HCT116 (cell line): Measurements from ENCODE around the gene SMYD3. TPM values are rescaled to one million over a fixed set of nuclear protein-coding genes. Genes with fewer than 3 reads are reported as not detected.

Experiments
- ATAC-seq: fragments of 200-7000 bp; cut with Tn5 transposase; 2 replicates; pipeline ENCODE4 v1.9.1; 2020; ENCODE audit warnings: mild to moderate bottlenecking, moderate library complexity
- BruUV-seq: library from RNA; stranded (reverse); fragments of 400-500 nt; replicated peaks from 2 replicates; lab custom pipeline; 2021; lab: Mats Ljungman, UMichigan
- CTCF ChIA-PET: fragments of 300-600 bp; sonication (Branson Sonifier 250); formaldehyde crosslinking; loops from one replicate; lab custom pipeline; 2021; ENCODE audit warnings: antibody characterized with exemption; lab: Charles Lee
- POLR2A ChIA-PET: fragments of 300-600, 350-600 bp; sonication (Branson Sonifier 250); formaldehyde crosslinking; loops from one replicate; lab custom pipeline; 2021; ENCODE audit warnings: antibody characterized with exemption; lab: Charles Lee
- RAD21 ChIA-PET, 2 experiments: fragments of 300-600 bp; sonication (Branson Sonifier 250); formaldehyde crosslinking; loops; one replicate each; lab custom pipeline; 2023; ENCODE audit warnings: low total read pairs in 2 of 2; ENCODE audit not compliant: uncharacterized antibody in 2 of 2, unreplicated experiment in 2 of 2, low non-redundant PET in 1 of 2; lab: Charles Lee
- DNase-seq: peaks from one replicate; pipeline ENCODE4 v3.0.0-alpha.2; 2010; ENCODE audit warnings: low read depth, low spot score
- H2AFZ ChIP-seq: fragments of 200-600 bp; shearing (Covaris generic), sonication (generic); 2 replicates; pipeline ENCODE4 v1.6.1; 2017; ENCODE audit warnings: low read depth, mixed run types, mixed read lengths, antibody characterized with exemption, low read length; ENCODE audit not compliant: poor library complexity, severe bottlenecking
- H3K27ac ChIP-seq: 2 replicates; pipeline ENCODE4 v1.5.1; 2012; ENCODE audit warnings: low read depth, low read length
- H3K27me3 ChIP-seq: fragments of 200-600 bp; sonication (generic); 2 replicates; pipeline ENCODE4 v1.6.1; 2016; ENCODE audit warnings: mixed run types, low read length, mixed read lengths; ENCODE audit not compliant: insufficient read depth
- H3K36me3 ChIP-seq, 2 experiments: fragments of 200-500 bp in 1 of 2; fragments of 200-600 bp in 1 of 2; sonication (Bioruptor generic) in 1 of 2; sonication (generic) in 1 of 2; 2 replicates each; pipeline versions ENCODE4 v1.5.1 to v1.6.1; 2014 to 2016; ENCODE audit warnings: low read length in 2 of 2, inconsistent platforms in 1 of 2, mixed read lengths in 1 of 2, mixed run types in 1 of 2; ENCODE audit not compliant: insufficient read depth in 2 of 2, control insufficient read depth in 1 of 2
- H3K4me1 ChIP-seq, 2 experiments: fragments of 200-600 bp in 1 of 2; sonication (generic) in 1 of 2; 2 replicates each; pipeline versions ENCODE4 v1.5.1 to v1.6.1; 2012 to 2017; ENCODE audit warnings: low read length in 2 of 2, inconsistent platforms in 1 of 2, mild to moderate bottlenecking in 1 of 2, mixed read lengths in 1 of 2, mixed run types in 1 of 2, moderate library complexity in 1 of 2; ENCODE audit not compliant: insufficient read depth in 2 of 2, control insufficient read depth in 1 of 2
- H3K4me2 ChIP-seq: fragments of 200-600 bp; sonication (generic); 2 replicates; pipeline ENCODE4 v1.6.1; 2017; ENCODE audit warnings: mixed run types, low read length, mixed read lengths
- H3K4me3 ChIP-seq, 2 experiments: fragments of 200-600 bp in 1 of 2; sonication (generic) in 1 of 2; replicated peaks in 1 of 2; 2 replicates each; pipeline ENCODE4 v1.5.1; 2011 to 2016; ENCODE audit warnings: low read length in 2 of 2, control low read depth in 1 of 2, low read depth in 1 of 2, mild to moderate bottlenecking in 1 of 2, mixed read lengths in 1 of 2, mixed run types in 1 of 2
- H3K79me2 ChIP-seq: fragments of 200-600 bp; sonication (generic); 2 replicates; pipeline ENCODE4 v1.6.1; 2017; ENCODE audit warnings: mild to moderate bottlenecking, mixed run types, low read length, moderate library complexity, mixed read lengths; ENCODE audit not compliant: insufficient read depth
- H3K9ac ChIP-seq: fragments of 200-600 bp; sonication (generic); 2 replicates; pipeline ENCODE4 v1.6.1; 2016; ENCODE audit warnings: low read length, mixed read lengths
- H3K9me2 ChIP-seq: fragments of 200-600 bp; sonication (generic), shearing (Covaris generic); 2 replicates; pipeline ENCODE4 v1.6.1; 2017; ENCODE audit warnings: mixed run types, mild to moderate bottlenecking, moderate library complexity; ENCODE audit not compliant: insufficient read depth
- H3K9me3 ChIP-seq, 2 experiments: fragments of 200-500 bp in 1 of 2; fragments of 200-600 bp in 1 of 2; sonication (Bioruptor generic) in 1 of 2; sonication (generic) in 1 of 2; 2 replicates each; pipeline ENCODE4 v1.6.1; 2014 to 2017; ENCODE audit warnings: low read length in 2 of 2, mixed read lengths in 2 of 2, inconsistent platforms in 1 of 2, low read depth in 1 of 2, mild to moderate bottlenecking in 1 of 2, mixed run types in 1 of 2, moderate library complexity in 1 of 2; ENCODE audit not compliant: control insufficient read depth in 1 of 2, insufficient read depth in 1 of 2
- H4K20me1 ChIP-seq: fragments of 200-600 bp; sonication (generic), shearing (Covaris generic); 2 replicates; pipeline ENCODE4 v1.6.1; 2017; ENCODE audit warnings: mixed run types, mild to moderate bottlenecking, moderate library complexity; ENCODE audit not compliant: insufficient read depth
- CBX3 ChIP-seq: IDR thresholded peaks from 2 replicates; pipeline ENCODE4 v1.6.1; 2012; ENCODE audit warnings: low read depth
- CEBPB ChIP-seq: IDR thresholded peaks from 2 replicates; pipeline ENCODE4 v1.6.1; 2012; ENCODE audit warnings: low read depth
- EGR1 ChIP-seq: IDR thresholded peaks from 2 replicates; pipeline ENCODE4 v1.6.1; 2012; ENCODE audit warnings: low read depth
- ELF1 ChIP-seq: IDR thresholded peaks from 2 replicates; pipeline ENCODE4 v1.6.1; 2012; ENCODE audit warnings: low read depth, borderline replicate concordance
- EZH2 ChIP-seq: fragments of 200-600 bp; sonication (generic); IDR thresholded peaks from 2 replicates; pipeline ENCODE4 v1.6.1; 2017; ENCODE audit warnings: antibody characterized with exemption, mixed run types
- EZH2phosphoT487 ChIP-seq: fragments of 200-600 bp; IDR thresholded peaks from 2 replicates; pipeline ENCODE4 v1.6.1; 2018; ENCODE audit warnings: antibody characterized with exemption, borderline replicate concordance
- FOSL1 ChIP-seq: IDR thresholded peaks from 2 replicates; pipeline ENCODE4 v1.6.1; 2012; ENCODE audit warnings: low read depth
- JUND ChIP-seq: IDR thresholded peaks from 2 replicates; pipeline ENCODE4 v1.6.1; 2012
- POLR2AphosphoS5 ChIP-seq: IDR thresholded peaks from 2 replicates; pipeline ENCODE4 v1.6.1; 2011; ENCODE audit warnings: mild to moderate bottlenecking, low read depth, low read length, moderate library complexity
- RAD21 ChIP-seq: IDR thresholded peaks from 2 replicates; pipeline ENCODE4 v1.6.1; 2012; ENCODE audit warnings: low read depth, mild to moderate bottlenecking
- SIN3A ChIP-seq: IDR thresholded peaks from 2 replicates; pipeline ENCODE4 v1.6.1; 2012; ENCODE audit warnings: low read depth
- SP1 ChIP-seq: IDR thresholded peaks from 2 replicates; pipeline ENCODE4 v1.6.1; 2012; ENCODE audit warnings: low read depth
- SRF ChIP-seq: IDR thresholded peaks from 2 replicates; pipeline ENCODE4 v1.6.1; 2012; ENCODE audit warnings: low read depth
- YY1 ChIP-seq: IDR thresholded peaks from 2 replicates; pipeline ENCODE4 v1.6.1; 2011; ENCODE audit warnings: low read length, low read depth, moderate library complexity, mild to moderate bottlenecking; ENCODE audit not compliant: insufficient replicate concordance; ENCODE audit errors: extremely low read depth
- ZFX ChIP-seq: fragments of 450-650 bp; IDR thresholded peaks from 2 replicates; pipeline ENCODE4 v1.6.1; 2017
- ZNF274 ChIP-seq: fragments of 200-500 bp; sonication (Bioruptor generic); IDR thresholded peaks from 2 replicates; pipeline ENCODE4 v1.6.1; 2014; ENCODE audit warnings: mild to moderate bottlenecking, low read depth, low read length, inconsistent platforms
- intact Hi-C: fragments of 100-400 bp; cut with micrococcal nuclease; formaldehyde crosslinking; loops from 2 replicates; pipeline ENCODE4 v1.10.0; 2022
- total RNA-seq: library from RNA; stranded (reverse); gene quantifications from one replicate; pipeline ENCODE4 v1.2.1, GENCODE V29; 2021; ENCODE audit not compliant: unreplicated experiment
- TF ChIP-seq, protein P1 (sequence below), 3 experiments: fragments of 200-600 bp in 1 of 3; sonication (generic) in 1 of 3; IDR thresholded peaks in 2 of 3; conservative IDR thresholded peaks in 1 of 3; 2 replicates each; pipeline ENCODE4 v1.5.1; 2012 to 2017; ENCODE audit warnings: low read depth in 2 of 3, low read length in 2 of 3, antibody characterized with exemption in 1 of 3, borderline replicate concordance in 1 of 3, control low read depth in 1 of 3, mild to moderate bottlenecking in 1 of 3, mixed read lengths in 1 of 3, mixed run types in 1 of 3, moderate library complexity in 1 of 3; ENCODE audit not compliant: insufficient read depth in 1 of 3
- TF ChIP-seq, protein P2 (sequence below): IDR thresholded peaks from 2 replicates; pipeline ENCODE4 v1.6.1; 2012; ENCODE audit warnings: low read depth
- TF ChIP-seq, protein P3 (sequence below): IDR thresholded peaks from 2 replicates; pipeline ENCODE4 v1.6.1; 2012
- TF ChIP-seq, protein P4 (sequence below): IDR thresholded peaks from 2 replicates; pipeline ENCODE4 v1.6.1; 2012

SMYD3 gene
- total RNA-seq, 1 experiment from 2014 or later: 33.6 TPM

DNA sequence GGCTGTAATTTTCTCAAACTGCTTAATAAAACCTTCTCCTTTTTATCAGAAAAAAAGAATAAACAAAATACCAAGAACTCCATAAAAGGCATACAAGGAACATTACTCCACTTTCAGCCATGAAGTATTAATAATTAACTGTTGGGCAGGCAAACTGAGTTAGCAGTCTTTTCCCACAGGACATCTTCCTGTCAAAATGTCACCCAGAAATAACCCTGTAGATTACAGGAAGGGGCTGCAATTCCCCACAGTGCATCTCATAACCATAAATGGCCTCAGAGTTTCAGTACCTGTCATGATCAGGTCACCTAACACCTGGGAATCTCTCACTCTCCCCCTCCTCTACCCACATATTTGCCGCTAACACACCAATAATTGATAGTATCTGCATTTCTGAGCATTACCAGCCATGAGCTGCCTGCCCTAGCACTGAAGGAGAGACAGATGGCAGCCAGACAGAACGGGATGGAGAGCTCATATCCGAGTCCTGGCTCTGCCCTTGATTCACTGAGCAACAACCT lies 475.0 kb downstream of the SMYD3 start:
- Histone ChIP-seq H3K4me3 (no peak overlapping the region), H3K79me2 (no peaks in the 10 kb centered on the region), H3K4me1 (no peaks in the 10 kb centered on the region), H3K36me3 (no peaks in the 10 kb centered on the region), H3K27me3 (no peaks in the 10 kb centered on the region), H3K9ac (no peak overlapping the region), H4K20me1 (no peaks in the 10 kb centered on the region), H2AFZ (no peak overlapping the region), H3K4me2 (no peak overlapping the region), H3K27ac (no peak overlapping the region), H3K9me3 (no peaks in the 10 kb centered on the region)
- BruUV-seq: no TSS peak
- no peak for DNase-seq
- CTCF ChIA-PET: no interaction called here
- POLR2A ChIA-PET: no interaction called here
- RAD21 ChIA-PET: no interaction called here
- no peak for ATAC-seq
- TF ChIP-seq, protein P1, sequence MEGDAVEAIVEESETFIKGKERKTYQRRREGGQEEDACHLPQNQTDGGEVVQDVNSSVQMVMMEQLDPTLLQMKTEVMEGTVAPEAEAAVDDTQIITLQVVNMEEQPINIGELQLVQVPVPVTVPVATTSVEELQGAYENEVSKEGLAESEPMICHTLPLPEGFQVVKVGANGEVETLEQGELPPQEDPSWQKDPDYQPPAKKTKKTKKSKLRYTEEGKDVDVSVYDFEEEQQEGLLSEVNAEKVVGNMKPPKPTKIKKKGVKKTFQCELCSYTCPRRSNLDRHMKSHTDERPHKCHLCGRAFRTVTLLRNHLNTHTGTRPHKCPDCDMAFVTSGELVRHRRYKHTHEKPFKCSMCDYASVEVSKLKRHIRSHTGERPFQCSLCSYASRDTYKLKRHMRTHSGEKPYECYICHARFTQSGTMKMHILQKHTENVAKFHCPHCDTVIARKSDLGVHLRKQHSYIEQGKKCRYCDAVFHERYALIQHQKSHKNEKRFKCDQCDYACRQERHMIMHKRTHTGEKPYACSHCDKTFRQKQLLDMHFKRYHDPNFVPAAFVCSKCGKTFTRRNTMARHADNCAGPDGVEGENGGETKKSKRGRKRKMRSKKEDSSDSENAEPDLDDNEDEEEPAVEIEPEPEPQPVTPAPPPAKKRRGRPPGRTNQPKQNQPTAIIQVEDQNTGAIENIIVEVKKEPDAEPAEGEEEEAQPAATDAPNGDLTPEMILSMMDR (IDR thresholded peaks at IDR 0.05 in 2 of 3, conservative IDR thresholded peaks at IDR 0.05 in 1 of 3; ENCODE audit: borderline replicate concordance in 1 of 3, insufficient read depth in 1 of 3, low read depth in 2 of 3, low read length in 2 of 3): no peak
- no peak for TF ChIP-seq EZH2
- no peak for TF ChIP-seq RAD21
- no peak for TF ChIP-seq ELF1
- TF ChIP-seq ZNF274: no peak
- TF ChIP-seq CBX3: no peak
- TF ChIP-seq YY1: no peak
- TF ChIP-seq JUND: no peak
- TF ChIP-seq ZFX: no peak
- TF ChIP-seq, protein P2, sequence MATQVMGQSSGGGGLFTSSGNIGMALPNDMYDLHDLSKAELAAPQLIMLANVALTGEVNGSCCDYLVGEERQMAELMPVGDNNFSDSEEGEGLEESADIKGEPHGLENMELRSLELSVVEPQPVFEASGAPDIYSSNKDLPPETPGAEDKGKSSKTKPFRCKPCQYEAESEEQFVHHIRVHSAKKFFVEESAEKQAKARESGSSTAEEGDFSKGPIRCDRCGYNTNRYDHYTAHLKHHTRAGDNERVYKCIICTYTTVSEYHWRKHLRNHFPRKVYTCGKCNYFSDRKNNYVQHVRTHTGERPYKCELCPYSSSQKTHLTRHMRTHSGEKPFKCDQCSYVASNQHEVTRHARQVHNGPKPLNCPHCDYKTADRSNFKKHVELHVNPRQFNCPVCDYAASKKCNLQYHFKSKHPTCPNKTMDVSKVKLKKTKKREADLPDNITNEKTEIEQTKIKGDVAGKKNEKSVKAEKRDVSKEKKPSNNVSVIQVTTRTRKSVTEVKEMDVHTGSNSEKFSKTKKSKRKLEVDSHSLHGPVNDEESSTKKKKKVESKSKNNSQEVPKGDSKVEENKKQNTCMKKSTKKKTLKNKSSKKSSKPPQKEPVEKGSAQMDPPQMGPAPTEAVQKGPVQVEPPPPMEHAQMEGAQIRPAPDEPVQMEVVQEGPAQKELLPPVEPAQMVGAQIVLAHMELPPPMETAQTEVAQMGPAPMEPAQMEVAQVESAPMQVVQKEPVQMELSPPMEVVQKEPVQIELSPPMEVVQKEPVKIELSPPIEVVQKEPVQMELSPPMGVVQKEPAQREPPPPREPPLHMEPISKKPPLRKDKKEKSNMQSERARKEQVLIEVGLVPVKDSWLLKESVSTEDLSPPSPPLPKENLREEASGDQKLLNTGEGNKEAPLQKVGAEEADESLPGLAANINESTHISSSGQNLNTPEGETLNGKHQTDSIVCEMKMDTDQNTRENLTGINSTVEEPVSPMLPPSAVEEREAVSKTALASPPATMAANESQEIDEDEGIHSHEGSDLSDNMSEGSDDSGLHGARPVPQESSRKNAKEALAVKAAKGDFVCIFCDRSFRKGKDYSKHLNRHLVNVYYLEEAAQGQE: no peak
- TF ChIP-seq SP1: no peak
- TF ChIP-seq SIN3A: no peak
- TF ChIP-seq EGR1: no peak
- TF ChIP-seq SRF: no peak
- TF ChIP-seq, protein P3, sequence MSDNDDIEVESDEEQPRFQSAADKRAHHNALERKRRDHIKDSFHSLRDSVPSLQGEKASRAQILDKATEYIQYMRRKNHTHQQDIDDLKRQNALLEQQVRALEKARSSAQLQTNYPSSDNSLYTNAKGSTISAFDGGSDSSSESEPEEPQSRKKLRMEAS: no peak
- TF ChIP-seq EZH2phosphoT487: no peak
- no peak for TF ChIP-seq CEBPB
- no peak for TF ChIP-seq FOSL1
- TF ChIP-seq, protein P4, sequence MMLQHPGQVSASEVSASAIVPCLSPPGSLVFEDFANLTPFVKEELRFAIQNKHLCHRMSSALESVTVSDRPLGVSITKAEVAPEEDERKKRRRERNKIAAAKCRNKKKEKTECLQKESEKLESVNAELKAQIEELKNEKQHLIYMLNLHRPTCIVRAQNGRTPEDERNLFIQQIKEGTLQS: no peak
- no peak for TF ChIP-seq POLR2AphosphoS5
- TF ChIP-seq, all 23 proteins: peak for 0
- no peaks in the 10 kb centered on the region for H3K9me2 ChIP-seq
- intact Hi-C loops: no loop called here
